Kidney epithelial cell (primary cell): ENCODE data around the gene PPP2CA. TPM values are rescaled to one million over a fixed set of nuclear protein-coding genes. Genes with fewer than 3 reads are reported as not detected.

Experiments used
- DNase-seq: peaks from one replicate; pipeline ENCODE4 v3.0.0-alpha.2; 2010; ENCODE audit warnings: low read depth
- H3K27me3 ChIP-seq: 2 replicates; pipeline ENCODE4 v1.6.0; 2011; ENCODE audit warnings: low read length; ENCODE audit not compliant: control insufficient read depth, insufficient read depth
- H3K36me3 ChIP-seq: 2 replicates; pipeline ENCODE4 v1.5.1; 2011; ENCODE audit warnings: low read length; ENCODE audit not compliant: control insufficient read depth, insufficient read depth
- H3K4me3 ChIP-seq: 2 replicates; pipeline ENCODE4 v1.5.1; 2011; ENCODE audit warnings: low read depth, mild to moderate bottlenecking, control low read depth, low read length
- CTCF ChIP-seq: IDR thresholded peaks from 2 replicates; pipeline ENCODE4 v1.5.1; 2011; ENCODE audit warnings: mild to moderate bottlenecking, moderate library complexity, low read length, control low read depth, inconsistent platforms; ENCODE audit not compliant: insufficient read depth, poor library complexity, severe bottlenecking
- total RNA-seq: library from RNA; depleted of rRNA; stranded (reverse); fragments of >200 nt; gene quantifications from 2 replicates; pipeline ENCODE4 v1.2.3, GENCODE V29; 2015

Gene PPP2CA
- total RNA-seq, 1 donor from 2014 or later = 249 TPM

- no peak for TF ChIP-seq CTCF
- Histone ChIP-seq H3K4me3 (no peak overlapping the region), H3K27me3 (no peaks in the 10 kb centered on the region), H3K36me3 (no peaks in the 10 kb centered on the region)
- DNase-seq = no peak
Observed at GRCh38 chr5:134246771-134247427, 21.0 kb upstream of the PPP2CA start.

DNA sequence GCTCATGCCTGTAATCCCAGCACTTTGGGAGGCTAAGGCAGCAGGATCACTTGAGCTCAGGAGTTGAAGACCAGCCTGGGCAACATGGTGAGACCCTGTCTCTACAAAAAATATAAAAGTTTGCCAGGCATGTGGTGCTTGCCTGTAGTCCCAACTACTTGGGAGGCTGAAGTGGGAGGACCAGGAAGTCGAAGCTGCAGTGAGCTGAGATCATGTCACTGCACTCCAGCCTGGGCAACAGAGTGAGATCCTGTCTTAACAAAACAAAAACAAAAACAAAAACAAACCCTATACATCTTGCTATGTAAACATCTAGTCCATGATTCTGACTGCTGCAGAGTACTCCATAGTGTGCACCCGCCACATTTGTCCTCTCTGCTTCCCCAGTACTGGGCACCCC lies 19.8 kb upstream of the PPP2CA start:
- no peaks in the 10 kb centered on the region for H3K36me3 ChIP-seq
- no peaks in the 10 kb centered on the region for H3K27me3 ChIP-seq
- no peak for DNase-seq
- TF ChIP-seq CTCF = no peak
- no peak overlapping the region for H3K4me3 ChIP-seq

GRCh38 chr5:134245101-134245604 lies 19.3 kb upstream of the PPP2CA start:
- no peak overlapping the region for H3K4me3 ChIP-seq
- TF ChIP-seq CTCF = no peak
- DNase-seq = peak; percentile 50
- no peaks in the 10 kb centered on the region for H3K27me3 ChIP-seq
- H3K36me3 ChIP-seq = no peaks in the 10 kb centered on the region

DNA sequence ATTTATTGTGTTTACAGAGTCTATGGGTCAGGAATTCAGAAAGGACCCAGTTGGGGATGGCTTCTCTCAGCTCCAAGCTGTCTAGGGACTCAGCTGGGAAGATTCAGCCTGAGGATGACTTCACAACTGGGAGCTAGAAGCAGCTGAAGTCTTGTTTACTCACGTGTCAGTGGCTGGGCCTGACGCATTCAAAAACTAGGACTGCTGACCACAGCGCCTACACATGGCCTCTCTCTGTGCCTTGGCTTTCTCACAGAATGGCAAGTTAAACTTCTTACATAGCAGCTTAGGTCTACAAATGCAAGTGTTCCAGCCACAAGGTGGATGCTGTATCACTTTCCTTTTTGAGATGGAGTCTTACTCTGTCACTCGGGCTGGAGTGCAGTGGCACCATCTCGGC lies 16.3 kb upstream of the PPP2CA start:
- DNase-seq = no peak
- Histone ChIP-seq H3K27me3 (no peaks in the 10 kb centered on the region), H3K4me3 (no peak overlapping the region), H3K36me3 (no peaks in the 10 kb centered on the region)
- TF ChIP-seq CTCF = no peak

DNA sequence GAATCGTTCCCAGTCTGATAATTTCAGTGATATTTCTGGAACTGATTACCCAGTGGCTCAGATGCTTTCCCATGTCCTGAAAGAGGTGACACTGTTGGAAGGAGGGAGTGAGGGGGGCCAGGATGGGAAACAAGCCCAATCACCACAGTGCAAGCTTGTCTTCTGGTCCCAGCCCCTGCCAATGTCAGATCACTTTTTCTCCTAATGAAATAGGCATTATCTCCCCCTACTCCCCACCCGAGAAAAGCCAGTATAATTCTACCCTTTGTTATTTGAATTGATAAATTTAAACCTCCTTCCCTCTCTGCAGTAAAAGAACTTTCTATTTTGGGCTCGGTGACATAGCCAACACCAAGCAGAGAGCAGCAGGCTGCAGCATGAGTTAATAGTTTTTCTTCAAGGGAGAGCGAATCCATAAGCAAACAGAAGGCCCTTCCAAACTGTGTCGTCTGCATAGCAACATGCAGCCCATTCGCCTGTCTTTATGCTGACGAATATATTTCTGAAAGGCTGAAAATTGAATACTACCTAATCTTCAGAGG lies 14.6 kb upstream of the PPP2CA start:
- DNase-seq = no peak
- Histone ChIP-seq H3K36me3 (no peaks in the 10 kb centered on the region), H3K4me3 (no peak overlapping the region), H3K27me3 (no peaks in the 10 kb centered on the region)
- TF ChIP-seq CTCF = no peak

- DNase-seq = no peak
- Histone ChIP-seq H3K36me3 (no peaks in the 10 kb centered on the region), H3K27me3 (no peaks in the 10 kb centered on the region), H3K4me3 (no peak overlapping the region)
- no peak for TF ChIP-seq CTCF
Observed at GRCh38 chr5:134236820-134237219, 10.9 kb upstream of the PPP2CA start.
